GM11168 (cell line): ENCODE data around the gene KRT84.

Experiments used
- in situ Hi-C: fragments of 300-500 bp; cut with MboI; formaldehyde crosslinking; loops from one replicate; pipeline ENCODE4 v1.12.0; 2022; ENCODE audit warnings: low sequenced_read_pairs; ENCODE audit not compliant: unreplicated experiment

The KRT84 gene

DNA sequence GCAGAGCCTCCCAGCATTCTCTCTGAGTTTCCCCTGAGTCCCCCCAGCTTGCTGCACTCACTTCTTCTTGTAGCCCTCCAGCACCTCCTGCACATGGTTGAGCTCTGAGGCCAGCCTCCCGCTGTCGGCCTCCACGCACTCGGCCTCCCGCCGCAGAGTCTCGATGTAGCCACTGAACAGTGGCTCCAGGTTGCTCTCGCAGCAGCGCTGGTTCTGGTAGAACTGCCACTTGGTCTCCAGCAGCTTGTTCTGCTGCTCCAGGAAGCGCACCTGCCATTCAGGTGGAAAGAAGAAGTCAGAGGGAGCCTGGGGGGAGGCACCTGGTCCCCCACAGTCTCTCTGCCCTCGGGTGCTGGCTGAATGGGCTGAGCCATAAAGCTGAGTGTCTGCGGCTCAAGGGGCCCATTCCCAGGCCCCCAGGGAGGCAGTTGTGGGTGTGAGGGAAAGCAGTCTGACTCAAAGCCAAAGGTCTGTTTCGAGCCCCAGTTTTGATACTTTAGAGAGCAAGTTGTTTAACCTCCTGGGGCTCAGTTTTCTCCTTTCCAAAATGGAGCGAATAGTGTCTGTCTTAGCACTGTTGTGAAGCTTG, 20.5 kb downstream of the KRT84 start:
- in situ Hi-C loops: loop anchor here (10.0 kb wide), 1 partner anchor 500 kb away; no protein-coding TSS in a partner anchor

DNA sequence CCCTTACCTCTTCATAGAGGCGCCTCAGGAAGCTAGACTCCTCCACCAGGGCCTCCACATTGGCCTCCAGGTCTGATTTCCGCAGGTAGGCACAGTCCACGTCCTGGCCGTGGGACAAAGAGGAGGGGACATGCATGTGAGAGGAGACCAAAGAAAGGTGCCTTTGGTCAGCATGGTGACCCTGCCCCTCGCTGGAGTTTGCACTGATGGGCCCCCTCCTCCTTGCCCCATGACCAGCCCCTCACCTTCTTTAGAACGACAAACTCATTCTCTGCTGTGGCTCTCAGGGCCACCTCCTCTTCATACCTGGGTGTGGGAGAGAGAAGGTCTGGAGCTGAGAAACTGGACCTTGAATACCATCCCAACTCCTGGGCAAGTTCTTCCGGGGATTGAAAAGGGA, 21.4 kb downstream of the KRT84 start:
- in situ Hi-C loops: loop anchor here (10.0 kb wide), 1 partner anchor 501 kb away; no protein-coding TSS in a partner anchor

DNA sequence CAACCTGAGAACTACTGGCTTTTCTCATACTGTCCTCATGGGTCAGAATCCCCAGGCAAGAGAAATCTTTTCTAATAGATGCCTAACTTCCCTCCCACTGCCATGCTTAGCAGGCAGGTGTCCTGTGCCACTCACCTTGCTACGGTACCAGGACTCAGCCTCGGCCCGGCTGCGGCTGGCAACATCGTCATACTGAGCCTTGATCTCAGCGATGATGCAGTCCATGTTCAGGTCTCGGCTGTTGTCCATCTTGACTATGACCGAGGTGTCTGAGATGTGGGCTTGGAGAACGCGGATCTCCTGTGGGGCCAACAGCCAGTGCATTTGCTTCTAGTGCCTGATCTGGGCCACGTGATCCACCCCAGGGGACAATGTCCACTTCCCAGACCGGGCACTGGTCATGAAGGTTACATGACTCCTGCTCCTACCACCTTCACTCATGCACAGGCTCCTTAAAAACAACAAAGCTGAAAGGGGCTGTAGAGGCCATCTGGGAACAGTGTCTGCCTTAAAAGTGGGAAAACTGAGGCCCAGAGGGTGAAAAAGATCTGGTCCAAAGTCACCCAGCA, 22.3 kb downstream of the KRT84 start:
- in situ Hi-C loops: loop anchor here (10.0 kb wide), 1 partner anchor 502 kb away; no protein-coding TSS in a partner anchor

DNA sequence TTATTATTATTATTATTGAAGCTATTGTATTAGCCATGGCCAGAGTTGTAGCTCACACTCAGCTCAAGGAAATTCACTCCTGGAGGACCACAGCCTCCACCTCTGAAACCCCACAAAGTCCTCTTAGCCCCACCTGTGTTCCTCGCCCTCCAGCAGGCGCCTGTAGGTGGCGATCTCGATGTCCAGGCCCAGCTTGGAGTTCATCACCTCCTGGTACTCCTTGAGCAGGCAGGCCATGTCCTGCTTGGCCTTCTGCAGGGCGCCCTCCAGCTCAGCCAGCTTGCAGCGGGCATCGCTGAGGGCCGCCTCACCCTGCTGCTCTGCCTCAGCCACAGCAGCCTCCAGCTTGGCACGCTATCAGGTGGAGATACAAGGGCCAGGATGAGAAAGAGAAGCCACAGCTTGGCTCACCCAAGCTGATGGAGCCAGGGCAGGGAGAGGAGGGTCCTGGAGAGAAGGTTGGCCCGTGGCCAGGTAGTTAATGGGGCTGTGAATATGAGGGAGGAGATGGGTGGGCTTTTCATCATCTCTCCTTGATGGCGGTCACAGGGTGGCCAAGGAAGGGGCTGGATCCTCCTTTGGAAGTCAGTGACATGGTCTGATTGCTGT, 23.2 kb downstream of the KRT84 start:
- in situ Hi-C loops: loop anchor here (10.0 kb wide), 1 partner anchor 503 kb away; no protein-coding TSS in a partner anchor

DNA sequence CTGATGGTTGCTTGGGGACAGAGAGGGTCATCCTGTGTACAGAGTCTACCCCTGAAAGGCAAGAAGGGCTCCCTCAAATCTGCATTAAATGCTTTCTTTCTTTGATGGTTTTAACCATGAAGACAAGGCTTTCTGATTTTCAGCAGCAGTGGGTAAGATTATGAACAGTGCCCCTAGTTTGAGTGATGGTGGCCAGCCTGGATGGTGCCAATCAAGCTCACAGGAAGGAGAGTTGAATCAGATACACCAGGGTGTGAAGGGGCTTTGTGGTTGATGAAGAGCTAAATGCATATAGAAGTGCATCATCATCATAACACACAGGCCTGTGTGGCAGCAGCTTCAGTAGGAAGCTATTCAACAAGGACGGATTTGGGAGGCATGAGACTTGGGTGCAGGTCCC, 23.9 kb downstream of the KRT84 start:
- in situ Hi-C loops: loop anchor here (10.0 kb wide), 1 partner anchor 503 kb away; no protein-coding TSS in a partner anchor

DNA sequence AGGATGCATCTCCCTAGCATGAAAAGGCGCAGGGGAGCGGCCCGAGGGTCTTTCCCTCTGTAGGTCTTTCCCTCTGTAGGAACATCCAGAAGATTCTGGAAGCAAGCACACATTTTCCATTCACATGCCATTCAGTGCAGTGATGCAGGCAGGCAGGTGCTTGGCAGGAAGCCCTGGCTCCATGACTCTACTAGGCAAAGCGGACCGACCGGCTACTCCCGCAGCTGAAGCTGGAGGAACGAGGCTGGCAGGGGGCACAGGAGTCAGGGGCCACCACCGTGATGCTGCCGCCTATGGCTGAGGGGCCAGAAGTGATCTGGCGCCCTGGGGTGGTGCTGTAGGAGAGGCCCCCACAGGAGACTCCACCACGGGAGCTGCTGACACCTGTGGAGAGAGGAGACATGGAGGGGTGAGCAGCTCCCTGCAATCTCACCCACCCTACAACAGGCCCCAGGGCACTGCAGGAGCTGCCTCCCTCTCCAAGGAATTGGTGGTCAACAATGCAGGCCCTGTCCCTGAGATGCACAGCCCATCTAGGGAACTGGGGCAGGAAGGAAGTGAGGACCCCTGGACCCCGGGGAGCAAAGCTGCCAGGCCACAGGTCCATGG, 24.7 kb downstream of the KRT84 start:
- in situ Hi-C loops: loop anchor here (10.0 kb wide), 1 partner anchor 504 kb away; no protein-coding TSS in a partner anchor

DNA sequence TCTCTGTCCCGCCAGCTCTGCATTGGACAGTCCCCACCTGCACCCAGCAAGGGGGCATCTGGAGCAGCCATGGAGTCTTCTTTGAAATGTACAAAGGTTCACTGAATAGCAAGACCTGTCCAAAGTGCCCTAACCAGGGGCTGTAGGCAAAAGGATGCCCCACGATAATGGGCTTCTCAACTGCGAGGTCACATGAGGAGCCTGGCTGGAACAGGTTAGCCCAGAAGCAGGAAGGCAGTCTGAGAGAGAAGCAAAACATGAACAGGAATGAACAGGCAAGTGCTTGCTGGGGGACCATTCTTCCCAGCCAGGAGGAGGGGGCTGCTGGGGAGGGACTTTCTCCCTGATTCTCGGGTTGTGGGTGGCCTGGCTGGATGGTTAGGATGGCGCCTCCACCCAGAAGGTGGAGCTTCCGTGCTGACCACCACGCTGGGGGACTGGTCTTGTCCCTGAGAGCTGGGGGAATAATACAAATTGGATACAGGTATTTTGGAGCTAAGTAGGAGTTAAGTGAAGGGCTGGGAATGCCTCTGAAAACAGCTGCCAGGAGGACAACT, 25.3 kb downstream of the KRT84 start:
- in situ Hi-C loops: loop anchor here (10.0 kb wide), 1 partner anchor 505 kb away; no protein-coding TSS in a partner anchor

DNA sequence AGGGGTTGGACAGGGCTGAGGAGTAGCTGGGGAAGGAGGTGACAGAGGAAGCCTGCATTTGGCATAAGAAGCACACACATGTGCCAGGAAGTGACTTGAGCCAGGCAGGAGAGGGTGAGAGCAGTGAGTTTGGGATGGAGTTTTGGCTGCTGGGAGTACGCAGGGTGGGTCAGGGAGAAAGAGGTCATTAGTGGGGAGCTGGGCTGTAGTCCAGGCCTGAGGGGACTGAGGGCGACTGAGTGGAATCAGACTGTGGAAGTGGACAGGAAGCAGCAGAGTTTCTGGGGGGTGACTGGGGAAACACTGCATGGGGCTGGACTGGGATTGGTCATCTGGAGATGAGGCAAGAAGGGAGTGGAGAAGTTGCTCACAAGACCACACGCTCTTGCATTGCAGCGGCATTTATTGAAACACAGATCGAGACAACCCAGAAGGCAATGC, 25.8 kb downstream of the KRT84 start:
- in situ Hi-C loops: loop anchor here (10.0 kb wide), 1 partner anchor 505 kb away; no protein-coding TSS in a partner anchor

DNA sequence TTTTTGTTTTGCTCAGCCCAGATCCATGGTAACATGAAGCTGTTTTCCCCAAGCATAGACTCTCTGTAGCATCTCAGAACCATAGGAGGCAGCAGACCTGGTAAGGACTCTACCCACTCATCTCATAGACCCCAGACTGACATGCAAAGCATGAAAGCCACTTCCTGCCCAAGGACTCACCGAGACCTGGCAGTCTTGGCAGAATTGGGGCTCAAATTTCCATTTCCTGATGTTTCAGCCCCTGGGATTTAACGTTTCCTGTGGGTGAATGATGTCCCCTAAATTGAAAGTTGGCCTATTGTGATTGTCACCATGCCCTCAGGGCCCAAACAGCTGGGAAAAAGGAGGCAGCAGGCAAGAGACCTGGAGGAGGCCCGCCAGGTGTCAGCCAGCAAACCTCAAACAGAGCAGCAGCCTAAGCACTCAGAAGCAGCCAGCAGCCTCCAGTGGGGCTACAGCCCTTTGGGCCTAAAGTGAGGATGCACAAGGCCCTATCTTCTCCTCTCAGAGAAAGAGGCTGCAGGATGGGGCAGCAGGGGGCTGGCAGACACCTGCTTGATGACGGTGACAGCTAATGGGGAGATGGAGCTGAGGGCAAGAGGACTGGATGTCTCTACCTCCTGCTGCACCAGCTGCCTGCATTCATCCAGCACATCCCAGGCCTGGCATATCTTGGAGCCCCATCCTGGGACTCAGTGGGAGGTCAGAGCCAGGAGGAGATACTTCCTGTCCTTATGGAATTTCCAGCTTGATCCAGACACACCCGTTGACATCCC, 26.7 kb downstream of the KRT84 start:
- in situ Hi-C loops: no loop called here

DNA sequence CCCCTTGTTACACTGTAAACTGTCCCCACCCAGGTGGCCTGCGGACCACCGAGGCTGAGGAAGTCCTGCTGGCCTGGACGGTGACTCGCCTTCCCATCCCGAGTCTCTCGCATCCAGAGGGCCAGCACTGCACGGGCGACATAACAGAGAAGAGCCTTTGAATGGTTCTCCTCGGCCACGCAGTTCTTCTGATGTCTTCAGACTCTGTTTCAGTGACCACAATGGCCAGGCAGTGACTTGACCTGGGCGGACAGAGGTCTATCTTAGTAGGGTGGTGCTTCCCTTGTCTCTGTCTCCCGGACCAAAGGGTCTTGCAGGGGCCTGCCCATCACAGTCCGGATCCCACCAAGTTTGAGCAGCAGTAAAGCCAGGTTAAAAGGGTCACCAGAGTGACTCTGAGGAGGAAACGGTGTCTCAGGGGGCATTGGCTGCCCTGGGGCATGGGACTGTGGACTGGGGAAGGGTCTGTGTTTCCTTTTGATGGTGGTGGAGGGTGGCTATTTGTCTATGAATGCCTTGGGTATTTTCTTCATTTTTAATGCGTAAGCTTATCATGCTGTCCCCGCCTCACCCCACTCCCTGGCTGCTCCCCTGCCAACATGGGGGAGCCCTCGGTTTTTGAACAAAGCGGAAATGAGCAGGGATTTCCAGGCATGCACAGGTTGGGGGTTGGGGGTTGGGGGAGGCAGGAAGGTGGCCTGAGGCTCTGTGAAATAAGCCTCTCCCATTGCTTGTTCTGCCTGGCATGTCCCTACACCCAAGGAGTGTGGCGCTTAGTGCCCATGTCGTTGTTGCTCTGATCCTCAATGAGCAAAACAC, 28.5 kb downstream of the KRT84 start:
- in situ Hi-C loops: no loop called here

DNA sequence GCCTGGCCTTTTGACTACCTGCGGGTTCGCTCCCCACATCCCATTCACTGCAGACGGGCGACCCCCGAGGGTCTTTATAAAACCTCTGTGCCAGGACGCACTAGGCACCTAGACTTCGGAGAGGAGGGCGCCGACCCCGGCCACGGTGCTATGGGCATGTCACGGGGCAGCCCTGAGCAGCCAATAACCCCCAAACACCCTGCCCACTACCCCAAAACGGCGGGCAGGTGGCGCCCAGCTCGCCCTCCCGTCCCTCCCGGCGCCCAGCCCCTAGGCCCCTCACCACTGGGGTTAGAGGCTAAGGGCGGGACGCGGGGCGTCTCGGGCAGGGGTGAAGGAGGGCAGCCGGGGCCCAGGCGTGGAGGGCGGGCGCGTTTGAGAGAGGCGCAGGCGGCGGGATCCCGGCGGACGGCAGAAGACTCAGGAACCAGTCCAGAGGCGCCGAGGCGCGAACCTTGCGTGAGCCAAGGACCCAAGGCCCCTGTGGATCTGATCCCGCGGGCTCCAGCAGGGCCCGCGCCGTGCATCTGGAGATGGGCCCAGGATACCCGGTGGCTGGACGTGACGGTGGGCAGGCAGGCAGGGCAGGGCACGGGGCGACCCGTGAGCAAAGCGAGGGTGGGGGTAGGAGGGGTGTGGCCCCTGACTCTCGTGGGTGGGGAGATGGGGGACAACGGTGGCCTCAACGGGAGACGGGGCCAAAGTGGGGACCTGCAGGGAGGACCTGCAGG, 29.3 kb downstream of the KRT84 start:
- in situ Hi-C loops: no loop called here

DNA sequence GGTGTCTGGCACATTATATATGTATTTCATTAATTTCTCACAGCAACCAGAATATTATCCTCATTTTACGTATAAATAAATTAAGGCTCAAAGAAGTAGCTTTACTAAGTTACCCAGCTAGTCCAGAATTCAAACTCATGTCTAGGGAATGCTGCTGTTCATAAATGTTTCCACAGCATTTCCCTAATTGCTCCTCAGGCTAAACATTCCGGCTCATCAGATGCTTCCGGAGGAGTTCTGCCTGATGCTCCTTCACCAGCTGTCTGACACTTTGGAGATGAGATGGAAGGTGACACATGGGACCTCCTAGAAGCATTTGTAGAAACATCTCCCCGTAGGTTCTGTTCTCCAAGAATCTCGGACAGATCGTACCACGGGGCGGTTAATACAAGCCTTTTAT, 30.3 kb downstream of the KRT84 start:
- in situ Hi-C loops: no loop called here

DNA sequence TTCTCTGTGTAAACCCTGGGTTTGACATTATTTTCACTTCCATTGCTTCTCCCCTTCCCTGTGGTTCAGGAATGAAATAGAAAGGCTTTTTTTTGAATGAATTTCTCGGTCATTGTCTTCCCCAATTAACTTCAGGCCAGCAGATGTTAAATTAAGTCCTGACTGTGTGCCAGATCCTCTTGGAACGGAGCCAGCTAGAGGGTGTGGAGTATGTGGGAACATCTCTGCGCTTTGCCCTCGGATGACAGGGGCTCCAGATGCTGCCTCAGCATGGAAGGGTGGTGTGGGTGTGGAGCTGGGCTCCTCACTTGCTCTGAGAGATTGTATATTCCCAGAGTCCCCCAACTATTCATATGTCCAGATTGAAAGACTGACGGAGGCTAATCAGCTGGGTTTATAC, 31.3 kb downstream of the KRT84 start:
- in situ Hi-C loops: no loop called here

DNA sequence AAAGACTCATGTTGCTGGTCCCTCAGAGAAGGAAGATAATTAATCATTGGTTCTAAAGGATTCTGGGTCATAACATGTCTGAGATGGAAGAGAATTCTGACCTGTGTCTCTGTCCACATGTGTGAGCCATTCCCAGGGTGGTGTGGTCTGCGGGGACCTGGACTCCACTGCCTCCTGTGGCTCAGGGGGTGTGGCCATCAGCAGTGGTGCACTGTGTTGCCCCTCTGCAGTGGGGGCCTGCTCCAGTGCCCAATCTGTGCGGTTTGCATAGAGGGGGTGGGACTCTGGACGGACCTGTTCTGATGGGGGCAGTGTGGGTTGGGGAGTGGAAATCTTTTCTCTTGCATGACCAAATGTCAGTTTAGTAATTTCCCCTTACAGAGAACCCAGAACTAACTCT, 31.7 kb downstream of the KRT84 start:
- in situ Hi-C loops: no loop called here

DNA sequence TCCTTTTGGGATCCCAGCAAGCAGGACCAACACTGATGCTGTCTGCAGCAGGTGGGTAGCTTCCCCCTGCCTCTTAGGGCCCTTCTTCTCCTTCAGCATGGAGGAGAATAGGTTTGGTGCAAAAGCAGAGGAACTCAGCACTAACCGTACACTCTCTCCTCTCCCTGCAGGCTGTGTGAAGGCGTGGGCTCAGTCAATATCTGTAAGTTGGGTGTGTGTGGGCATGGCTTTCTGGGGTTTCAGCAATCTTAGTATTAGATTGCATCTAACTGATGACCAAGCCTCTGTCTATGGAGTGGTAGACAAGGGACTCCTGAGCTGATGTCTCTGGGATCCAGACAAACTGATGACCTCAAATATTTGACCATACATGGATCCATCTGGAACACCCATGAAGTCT, 32.5 kb downstream of the KRT84 start:
- in situ Hi-C loops: no loop called here

DNA sequence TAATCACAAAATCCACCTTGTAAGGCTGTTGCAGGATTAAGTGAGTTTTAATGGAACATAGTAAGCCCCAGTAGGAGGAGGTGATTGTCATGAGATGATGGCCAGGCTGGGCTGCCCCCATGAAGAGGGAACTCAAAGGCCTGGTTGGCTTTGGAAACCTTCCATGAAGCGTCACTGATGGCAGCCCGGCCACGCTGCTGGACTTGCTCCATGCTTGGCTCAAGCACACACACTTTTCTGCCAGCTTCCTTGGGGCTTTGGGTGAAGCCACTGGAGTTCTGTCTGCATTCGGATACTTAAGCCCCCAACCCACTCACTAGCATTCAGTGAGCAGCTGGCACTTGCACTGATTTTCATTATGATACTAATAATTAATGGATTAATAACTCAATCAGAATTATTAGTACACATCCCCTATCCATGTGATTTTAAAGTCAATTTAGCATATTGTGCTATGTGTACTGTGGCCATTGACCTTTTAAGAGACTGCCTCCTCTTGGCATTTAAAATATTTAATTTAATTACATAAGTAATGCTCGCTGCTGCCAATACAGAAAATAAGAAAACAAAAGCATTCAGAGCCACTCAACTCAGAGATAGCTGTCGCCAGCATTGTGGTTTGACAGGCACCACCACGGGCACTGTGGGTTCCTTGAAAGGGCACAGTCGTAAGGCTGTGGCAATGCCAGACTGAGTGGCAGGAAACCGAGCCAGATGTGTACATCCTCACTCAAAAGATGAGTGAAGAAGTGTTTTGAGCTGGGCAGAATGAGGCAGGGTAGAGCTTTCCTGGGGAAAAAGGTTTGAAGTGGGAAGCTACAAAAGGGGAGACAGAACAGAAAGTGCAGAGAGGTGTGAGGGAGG, 34.0 kb downstream of the KRT84 start:
- in situ Hi-C loops: no loop called here

DNA sequence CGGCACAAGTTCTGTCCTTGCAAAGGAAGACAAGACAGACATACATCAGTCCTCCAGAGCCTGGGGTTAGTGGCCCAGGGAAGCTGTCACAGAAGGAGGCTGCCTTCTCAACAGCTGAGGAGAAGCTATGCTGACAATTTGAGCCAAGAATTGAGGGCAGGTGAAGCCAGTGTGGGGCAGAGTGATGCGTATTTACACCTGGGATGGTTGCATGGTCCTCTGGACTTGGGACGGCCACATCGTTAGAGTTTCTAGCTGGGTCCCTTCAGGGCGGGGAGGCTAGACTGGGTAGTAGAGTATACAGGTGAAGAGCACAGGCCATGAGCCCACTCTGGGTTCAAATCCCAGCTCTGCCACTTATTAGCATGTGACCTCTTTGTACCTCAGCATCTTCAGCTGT, 34.7 kb downstream of the KRT84 start:
- in situ Hi-C loops: no loop called here
